GM19043 (cell line): Measurements from ENCODE around the gene POLD4.

Source experiments
- ATAC-seq: cut with Tn5 transposase; IDR thresholded peaks from one replicate; pipeline ENCODE4 v1.9.1; 2021; ENCODE audit warnings: low read depth; ENCODE audit not compliant: unreplicated experiment

Gene POLD4

DNA sequence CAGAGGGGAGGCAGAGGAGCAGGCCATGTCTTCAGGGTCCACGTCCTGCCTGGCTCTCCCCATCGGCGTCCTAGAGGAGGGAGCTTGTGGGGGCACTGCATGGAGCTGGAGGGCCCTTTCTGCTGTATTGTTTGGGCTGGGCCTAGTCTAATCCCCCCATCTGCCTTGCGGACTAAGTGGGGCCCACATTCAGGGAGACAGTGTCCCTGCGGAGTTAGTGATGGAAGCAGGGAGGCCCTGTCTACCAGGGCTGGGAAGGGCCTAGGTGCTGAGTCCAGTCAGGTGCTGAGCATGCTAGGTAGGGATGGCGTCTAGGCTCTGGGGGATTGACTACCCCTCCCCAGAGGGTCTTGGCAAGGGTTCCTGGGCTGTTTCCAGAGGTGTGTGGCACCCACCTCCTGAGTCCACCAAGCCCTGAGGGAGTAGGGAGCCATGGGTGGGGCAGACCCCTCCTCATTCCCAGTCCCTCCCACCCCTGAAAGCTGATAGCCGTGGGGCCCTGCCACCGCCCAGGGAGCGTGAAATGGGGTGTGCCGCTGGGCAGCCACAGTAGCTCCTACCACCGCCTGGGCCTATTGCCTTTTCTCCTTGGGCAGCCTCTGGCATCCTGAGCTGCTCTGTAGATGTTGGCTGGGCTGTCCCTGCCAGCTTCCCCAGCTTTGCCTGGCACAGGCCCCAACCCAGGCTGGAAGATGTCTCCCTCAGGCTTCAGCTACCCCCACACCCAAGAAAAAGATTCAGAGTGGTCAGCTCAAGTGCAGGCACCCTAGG lies 1.9 kb upstream of the POLD4 start:
- no peak for ATAC-seq

DNA sequence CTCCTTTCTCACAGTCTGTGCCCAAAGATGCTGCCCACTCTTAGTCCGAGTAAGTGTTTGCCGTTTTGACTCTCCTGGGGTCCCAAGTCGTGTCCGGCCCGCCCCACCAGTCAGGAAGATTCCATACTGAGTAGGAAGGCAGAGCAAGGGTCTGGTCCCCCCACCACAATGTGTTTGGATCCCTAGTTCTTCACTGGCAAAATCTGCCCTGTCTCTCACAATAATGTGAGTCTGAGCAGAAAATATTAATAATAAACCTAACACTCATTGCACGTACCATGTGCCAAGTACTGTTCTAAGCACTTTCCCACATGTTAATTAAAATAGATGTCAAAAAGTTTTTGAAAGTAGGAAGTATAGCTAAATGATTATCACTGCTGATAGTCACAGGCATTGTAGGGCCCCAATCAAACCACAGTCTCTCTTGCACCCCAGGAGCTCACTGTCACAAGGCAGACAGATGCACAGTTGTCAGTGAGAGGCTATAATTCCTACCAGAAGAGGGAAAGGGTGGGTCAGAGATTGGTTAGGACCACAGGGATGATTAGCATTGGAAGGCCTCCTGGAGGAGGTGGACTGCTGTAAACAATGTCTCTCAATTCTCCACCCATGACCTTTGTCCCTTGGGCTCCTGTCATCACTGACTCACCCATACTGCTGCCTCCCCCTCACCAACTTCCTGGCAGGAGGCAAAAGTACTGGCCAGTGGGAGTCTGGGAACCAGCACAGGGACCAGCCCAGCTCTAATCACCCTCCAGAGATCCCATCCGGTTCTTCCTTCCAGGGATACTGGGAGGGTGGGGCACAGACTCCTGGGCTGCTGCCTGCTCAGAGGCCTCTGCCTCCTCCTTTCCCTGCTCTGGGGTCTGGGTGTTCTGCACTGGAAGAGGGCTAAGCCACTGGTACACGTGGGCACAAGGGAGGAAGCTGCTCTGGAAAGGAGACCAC lies 1.0 kb upstream of the POLD4 start:
- ATAC-seq: no peak

DNA sequence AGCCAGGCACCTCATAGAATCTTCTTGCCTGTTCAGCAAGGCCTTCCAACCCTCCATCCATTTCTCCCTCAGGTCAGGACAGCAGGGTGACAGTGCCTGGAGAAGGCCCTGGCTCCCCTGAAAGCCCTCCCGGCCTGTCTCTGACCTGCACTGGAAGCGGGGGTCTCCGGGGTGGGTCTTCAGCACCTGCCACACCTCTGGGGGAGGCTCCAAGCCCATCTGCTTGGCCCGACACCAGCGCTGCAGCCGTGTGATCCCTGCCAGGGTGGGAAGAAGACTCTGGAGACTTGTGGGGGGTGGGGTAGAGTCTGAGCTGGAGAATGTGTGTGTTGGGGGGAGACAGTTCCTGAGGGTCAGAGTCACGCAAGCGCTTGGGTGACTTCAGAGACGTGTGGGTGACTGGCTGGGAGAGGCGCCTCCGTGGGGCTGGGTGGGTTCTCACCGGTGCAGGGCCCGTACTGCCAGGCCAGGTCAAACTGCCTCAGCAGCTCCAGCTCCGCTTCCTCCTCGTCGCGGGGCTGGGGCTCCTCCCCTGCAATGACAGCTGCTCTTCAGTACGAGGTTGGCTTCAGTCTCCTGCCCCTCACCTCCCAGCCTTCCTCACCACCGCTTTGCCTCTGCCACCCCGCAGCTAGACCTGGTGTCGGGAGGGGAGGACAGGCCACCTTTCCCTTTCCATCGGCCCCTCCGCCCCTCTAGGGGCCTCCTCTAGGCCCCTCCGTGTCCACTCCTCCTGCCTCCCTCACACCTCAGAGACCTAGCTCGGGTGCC lies 615 bp downstream of the POLD4 start:
- peak; percentile 9 for ATAC-seq

DNA sequence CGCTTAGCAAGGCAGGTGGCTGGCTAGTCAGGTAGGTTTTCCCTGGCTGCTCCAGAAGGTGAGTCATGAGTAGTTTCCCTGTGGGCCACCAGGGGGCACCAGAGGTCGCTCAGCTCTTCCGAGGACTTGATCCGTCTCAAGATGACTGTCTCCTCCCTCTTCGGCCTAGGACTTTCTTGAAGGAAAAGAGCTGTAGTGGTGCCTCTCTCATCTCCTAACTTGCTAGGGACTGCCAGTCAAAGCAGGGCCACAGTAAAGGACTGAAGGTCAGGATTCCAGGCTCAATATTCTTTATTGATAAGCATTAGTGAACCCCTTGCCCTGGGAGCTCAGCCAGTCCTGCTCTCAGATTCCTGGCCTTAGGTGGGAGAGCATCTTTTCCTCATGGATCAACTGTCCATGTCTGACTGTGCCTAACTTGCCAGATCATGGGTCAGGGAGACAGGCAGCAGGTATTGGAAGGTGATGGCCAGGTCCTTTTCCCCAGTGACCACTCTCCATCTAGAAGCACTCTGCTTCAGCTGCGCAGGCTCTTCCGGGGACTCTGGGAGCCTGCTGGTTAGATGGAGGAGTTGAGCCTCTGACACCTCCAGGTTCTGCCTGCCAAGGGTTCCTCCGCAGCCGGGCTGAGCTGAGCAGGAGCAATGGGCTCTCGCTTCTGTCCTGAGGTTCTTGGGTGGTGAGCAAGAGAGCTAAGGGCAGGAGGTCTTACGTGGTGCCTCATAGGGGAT lies 1.9 kb downstream of the POLD4 start:
- no peak for ATAC-seq

DNA sequence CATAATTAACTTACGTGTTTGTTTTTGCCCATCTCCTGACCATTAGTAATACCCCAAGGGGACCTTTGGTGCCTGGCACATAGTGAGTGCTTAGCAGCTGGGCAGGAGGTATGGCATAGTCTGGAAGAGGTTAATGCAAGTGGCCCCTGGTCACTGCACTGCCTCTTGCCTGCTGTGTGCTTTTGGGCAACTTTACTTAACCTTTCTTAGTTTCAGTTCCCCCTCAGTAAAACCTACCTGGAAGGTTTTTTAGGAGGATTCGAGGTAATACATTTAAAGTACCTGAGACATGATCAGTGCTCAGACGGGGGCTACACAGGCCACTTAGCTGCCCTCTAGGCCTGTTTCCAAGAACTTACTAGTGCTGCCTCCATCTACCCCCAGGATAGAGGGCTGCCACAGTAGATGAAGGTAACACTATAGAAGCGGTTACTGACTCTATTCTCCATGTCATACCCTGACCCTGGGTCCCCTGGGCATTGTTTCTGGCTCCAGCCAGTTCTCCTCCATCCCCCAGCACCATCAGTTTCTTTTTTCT lies 3.3 kb downstream of the POLD4 start:
- no peak for ATAC-seq

DNA sequence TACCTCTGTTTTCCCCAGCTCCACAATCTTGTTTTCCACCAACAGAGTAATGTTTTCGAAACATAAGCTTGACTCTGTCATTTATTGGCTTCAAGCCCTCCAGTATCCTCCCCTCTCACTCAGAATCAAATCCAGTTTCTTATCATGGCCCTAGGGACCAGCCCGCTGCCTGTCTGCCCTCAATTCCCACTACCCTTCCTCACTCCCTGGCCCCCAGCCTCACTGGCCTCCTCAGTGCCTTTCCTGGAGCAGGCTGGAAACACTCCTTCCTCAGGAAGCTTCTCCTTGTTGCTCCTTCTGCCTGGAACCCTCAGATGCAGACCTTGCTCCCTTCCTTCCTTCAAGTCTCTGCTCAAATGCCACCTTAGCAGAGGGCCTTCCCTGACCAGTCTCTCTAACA lies 3.9 kb downstream of the POLD4 start:
- no peak for ATAC-seq

DNA sequence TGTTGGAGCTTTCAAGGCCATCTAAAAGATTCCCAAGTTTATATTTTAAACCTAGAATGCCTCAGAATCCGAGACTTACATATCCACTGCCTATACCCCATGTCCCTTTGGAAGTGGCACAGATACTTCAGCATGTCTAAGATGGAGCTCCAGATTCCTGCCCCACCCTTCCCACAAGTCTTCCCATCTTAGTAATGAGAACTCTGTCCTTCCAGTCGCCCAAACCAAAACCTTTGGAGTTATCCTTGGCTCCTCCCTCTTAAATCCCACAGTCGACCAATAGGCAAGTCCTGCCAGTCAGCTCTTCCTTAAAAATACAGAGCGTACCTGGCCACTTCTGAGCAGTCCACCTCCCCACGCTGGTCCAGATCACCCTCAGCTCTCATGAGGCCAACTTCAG lies 4.3 kb downstream of the POLD4 start:
- ATAC-seq: no peak

DNA sequence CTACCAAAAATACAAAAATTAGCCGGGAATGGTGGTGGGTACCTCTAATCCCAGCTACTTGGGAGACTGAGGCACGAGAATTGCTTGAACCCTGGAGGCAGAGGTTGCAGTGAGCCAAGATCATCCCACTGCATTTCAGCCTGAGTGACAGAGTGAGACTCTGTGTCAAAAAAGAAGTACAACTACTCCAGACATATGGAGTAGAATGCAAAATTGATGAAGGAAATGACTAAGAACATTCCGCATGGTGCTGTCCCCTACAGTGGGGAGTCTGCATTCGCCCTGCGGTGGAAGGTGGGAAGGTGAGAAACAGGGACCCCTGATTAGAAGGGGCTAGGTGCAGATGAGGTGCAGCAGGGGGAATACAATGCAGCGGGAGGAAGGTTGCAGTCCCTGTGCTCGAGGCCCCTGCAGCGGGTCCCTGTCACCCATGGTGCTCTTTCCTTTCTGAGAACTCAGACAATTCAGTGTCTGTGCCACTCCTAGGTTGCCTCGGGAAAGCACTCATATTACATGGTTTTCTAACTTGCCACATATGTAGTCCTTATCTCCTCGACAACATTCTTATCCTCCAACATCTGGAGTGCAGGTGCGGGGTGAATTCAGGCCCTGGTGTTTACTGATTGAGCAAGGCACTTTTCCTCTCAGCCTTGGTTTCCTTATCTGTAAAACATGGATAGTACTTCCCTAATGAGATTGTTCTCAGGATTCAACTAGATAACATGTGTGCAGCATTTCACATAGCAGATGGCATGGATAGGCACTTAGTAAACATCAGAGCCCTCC lies 5.2 kb downstream of the POLD4 start:
- no peak for ATAC-seq

DNA sequence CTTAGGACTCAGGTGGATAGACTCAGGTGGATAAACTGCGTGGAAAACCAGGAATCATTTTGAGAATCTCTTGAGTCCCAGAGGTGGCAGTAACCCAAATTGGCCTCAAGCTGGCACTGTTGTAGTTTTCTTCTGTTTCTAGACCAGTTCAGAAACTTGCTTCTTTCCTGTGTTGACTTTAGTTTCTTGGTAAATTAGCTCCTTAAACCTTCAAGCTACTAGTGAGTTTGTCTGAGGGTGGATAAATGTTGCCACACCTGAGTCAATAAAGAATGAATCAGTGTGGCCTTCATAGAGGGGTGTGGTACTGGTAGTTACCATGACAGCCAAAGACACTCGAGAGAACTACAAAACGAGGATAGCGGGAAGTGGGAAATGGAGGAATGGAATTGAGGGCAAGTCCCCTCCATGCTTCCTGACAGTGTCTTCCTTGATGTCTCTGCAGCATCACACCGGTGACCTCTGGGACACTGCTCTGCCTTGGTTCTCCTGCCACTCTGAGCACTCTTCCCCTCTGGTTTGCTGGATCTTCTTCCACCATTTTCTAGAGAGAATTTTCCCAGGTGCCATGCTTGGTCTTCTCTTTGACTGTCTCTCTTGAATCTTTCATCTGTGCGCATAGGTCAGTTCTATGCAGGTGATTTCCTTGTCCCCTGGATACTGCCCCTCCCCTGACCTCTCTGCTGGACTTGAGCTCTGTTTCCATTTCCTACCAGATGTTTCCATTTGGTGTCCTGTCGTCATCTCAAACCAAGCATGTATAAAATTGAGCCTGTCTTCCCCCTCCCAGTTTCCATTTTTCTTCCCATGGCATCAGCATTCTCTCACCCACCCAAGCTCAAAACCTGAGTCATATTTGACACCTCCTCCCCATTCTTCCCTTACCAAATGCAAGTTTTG lies 7.2 kb downstream of the POLD4 start:
- ATAC-seq: no peak

DNA sequence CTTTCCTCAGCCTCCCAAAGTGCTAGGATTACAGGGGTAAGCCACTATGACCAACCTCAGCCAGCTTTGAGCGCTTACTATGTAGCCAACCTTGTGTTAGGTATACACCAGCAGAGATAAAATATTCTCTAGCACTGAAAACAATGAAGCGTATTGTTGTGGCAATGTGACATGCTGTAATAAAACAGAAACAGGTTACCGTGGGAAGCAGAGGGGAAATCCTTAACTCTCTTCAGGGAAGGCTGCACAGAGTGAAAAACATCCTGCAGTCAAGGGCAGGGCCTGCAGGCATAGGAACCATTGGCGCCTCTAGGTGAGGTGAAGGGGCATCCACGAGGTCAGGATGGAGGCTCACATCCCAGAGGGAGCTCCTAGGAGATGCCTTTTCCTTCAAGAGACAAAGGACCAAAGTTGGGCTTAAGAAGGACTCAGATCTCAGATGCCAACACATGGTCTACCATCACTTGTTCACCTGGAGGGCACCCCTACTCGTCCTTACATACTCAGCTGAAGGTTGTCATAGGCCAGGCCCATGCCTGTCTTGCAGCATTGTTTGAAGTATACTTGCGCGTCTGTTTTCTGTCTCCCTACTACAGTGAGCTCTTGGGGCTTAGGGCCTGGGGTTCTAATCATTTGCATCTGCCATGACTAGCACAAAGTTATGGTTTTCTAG lies 8.0 kb downstream of the POLD4 start:
- no peak for ATAC-seq

DNA sequence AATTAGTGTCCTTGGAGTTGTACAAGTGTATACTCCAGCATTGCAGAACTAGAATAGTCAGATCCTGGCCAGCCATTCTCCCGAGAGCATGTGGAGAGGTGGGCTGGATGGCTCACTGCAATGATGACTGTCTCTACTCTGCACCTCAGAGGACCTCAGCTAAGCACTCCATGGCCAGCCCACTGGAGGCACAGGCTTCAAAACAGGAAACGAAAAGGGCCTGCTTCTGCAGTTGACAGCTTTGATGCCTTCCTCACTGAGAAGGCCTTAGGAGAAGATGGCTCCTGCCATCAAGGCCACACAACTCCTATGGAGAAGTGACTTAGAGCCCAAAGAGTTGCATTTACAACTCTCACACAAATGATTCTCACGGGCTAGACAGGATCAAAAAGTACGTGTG lies 9.1 kb downstream of the POLD4 start:
- no peak for ATAC-seq

DNA sequence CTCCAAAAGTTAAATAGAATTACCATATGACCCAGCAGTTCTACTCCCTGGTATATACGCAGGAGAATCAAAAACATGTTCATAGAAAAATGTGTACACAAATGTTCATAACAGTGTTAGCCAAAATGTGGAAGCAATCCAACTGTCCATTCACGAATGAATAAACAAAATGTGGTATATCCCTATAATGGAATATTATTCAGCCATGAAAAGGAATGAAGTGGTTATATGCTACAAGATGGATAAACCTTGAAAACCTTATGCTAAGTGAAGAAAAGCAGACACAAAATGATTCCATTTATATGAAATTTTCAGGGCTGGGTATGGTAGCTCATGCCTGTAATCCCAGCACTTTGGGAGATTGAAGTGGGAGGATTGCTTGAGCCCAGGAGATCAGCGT lies 16.1 kb downstream of the POLD4 start:
- no peak for ATAC-seq

DNA sequence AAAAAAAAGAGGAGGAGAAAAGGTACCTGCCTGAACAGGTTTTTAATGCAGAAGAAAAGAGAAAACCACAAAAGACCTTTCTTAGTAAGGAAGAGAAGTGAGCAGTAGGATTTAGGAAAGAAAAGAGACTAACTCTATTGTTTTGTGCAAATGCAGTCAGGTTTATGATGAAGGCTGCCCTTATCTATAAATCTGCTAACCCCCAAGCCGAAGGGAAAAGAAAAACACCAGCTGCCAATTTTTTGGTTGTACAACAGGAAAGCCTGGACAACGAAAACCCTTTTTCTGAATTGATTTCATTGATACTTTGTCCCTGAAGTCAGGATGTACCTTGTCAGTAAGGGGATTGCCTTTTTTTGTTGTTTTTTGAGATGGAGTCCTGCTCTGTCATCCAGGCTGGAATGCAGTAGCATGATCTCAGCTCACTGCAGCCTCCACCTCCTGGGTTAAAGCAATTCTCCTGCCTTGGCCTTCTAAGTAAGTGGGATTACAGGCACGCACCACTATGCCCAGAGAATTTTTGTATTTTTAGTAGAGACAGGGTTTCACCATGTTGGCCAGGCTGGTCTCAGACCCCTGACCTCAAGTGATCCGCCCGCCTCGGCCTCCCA lies 21.2 kb downstream of the POLD4 start:
- ATAC-seq: no peak

DNA sequence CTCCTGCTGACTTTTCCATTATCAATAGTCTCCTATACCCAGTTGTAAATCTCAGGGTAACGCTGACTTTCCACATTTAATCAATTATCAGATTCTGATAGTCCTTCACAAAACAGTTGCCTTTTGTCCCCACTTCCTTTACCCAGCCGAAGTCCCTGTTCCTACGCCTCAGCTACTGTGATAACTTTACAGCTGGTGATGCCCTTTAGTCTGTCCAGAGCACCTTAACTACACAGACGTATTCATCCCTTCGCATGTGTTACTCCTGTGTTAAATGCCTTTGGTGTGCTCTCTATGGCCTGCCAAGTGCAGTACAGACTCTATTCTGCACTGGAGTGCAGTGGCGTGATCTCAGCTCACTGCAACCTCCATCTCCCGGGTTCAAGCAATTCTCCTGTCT lies 29.8 kb downstream of the POLD4 start:
- ATAC-seq: no peak

DNA sequence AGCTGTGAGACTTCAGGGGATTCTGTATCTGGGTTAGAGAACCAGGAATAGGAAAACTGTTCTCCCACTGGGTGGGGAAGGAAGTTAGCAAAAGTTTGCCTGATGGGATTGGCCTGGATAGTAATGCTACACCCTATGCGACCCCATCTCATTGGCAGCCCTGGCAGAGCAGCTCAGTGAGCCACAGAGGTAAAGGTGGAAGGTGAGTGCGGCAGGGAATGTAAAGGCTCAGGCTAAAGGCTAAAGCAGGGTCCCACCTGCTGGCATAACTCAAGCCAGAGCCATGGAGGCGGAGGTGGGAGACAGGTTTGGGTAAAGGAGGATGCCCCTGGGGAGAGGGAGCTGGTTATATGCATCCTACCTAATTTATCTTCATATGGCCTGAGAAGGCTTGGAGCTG lies 31.3 kb downstream of the POLD4 start:
- no peak for ATAC-seq

DNA sequence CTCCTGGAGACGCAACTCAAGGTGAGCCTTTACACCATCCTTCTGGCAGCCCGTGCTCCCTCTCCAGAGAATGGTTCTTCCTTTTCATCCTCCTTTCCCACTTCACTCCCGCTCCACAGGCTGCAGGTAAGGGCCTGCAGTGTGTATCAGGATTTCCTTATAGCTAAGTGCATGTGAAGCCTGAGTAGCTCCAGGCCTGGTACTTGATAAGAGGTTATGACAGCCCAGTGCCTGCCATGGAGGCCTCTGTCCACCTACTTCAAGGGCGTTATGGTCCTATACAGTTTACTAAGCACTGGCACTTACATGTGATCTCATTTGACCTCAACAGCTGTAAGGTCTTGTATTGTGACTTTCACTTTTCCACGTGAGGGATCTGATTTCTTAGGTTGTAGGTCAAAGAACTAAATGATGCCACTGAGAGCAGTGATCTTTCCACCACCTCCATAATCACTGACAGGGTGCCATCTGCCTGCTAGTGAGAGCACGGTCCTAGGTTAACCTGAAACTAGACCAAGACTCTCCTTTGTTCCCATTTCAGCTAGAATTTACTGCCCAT lies 32.0 kb downstream of the POLD4 start:
- no peak for ATAC-seq

DNA sequence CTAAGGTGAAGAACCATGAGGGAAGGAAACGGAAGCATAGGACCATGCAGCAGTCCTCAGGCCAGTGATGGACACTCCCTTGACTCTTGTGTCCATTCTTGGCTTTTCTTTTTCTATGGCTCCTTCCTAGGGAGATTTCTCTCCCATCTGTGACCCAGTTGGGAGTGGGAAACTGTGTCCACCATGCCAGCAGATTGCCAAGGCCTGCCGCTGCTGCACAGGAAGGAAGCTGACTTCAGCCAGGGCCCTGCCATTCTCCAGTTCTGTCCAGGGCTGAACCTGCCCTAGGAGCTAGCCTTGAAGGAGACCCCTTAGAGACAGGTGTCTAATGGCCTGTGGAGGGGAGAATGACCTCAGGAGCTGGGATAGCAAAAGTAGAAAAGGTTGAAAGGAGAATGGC lies 32.7 kb downstream of the POLD4 start:
- ATAC-seq: no peak
